Measurements from ENCODE around the gene CRYBG2.

CRYBG2 gene

GRCh38 chr1:26344147-26344920, 9.6 kb downstream of the CRYBG2 start:
- no peak overlapping the region for H3K4me3 ChIP-seq (ENCODE audit: control insufficient read depth, low read depth, low read length)
- no peak for TF ChIP-seq CTCF (IDR thresholded peaks at IDR 0.05; ENCODE audit: control insufficient read depth, insufficient read depth, low read depth, low read length, missing control alignments)
- DNase-seq (ENCODE audit: low read depth): no peak

- no peak for TF ChIP-seq CTCF (IDR thresholded peaks at IDR 0.05; ENCODE audit: control insufficient read depth, insufficient read depth, low read depth, low read length, missing control alignments)
- no peak for DNase-seq (ENCODE audit: low read depth)
- no peak overlapping the region for H3K4me3 ChIP-seq (ENCODE audit: control insufficient read depth, low read depth, low read length)
Measured at GRCh38 chr1:26340047-26340481, 13.9 kb downstream of the CRYBG2 start.

GRCh38 chr1:26338670-26339069, 15.3 kb downstream of the CRYBG2 start:
- DNase-seq (ENCODE audit: low read depth): no peak
- H3K4me3 ChIP-seq (ENCODE audit: control insufficient read depth, low read depth, low read length): no peak overlapping the region
- no peak for TF ChIP-seq CTCF (IDR thresholded peaks at IDR 0.05; ENCODE audit: control insufficient read depth, insufficient read depth, low read depth, low read length, missing control alignments)

GRCh38 chr1:26337625-26338024, 16.3 kb downstream of the CRYBG2 start:
- TF ChIP-seq CTCF (IDR thresholded peaks at IDR 0.05; ENCODE audit: control insufficient read depth, insufficient read depth, low read depth, low read length, missing control alignments): no peak
- no peak for DNase-seq (ENCODE audit: low read depth)
- H3K4me3 ChIP-seq (ENCODE audit: control insufficient read depth, low read depth, low read length): no peak overlapping the region

GRCh38 chr1:26337206-26337535, 16.8 kb downstream of the CRYBG2 start:
- no peak for DNase-seq (ENCODE audit: low read depth)
- no peak for TF ChIP-seq CTCF (IDR thresholded peaks at IDR 0.05; ENCODE audit: control insufficient read depth, insufficient read depth, low read depth, low read length, missing control alignments)
- H3K4me3 ChIP-seq (ENCODE audit: control insufficient read depth, low read depth, low read length): no peak overlapping the region

- no peak for DNase-seq (ENCODE audit: low read depth)
- H3K4me3 ChIP-seq (ENCODE audit: control insufficient read depth, low read depth, low read length): peak overlapping the region; percentile 34
- TF ChIP-seq CTCF (IDR thresholded peaks at IDR 0.05; ENCODE audit: control insufficient read depth, insufficient read depth, low read depth, low read length, missing control alignments): no peak
Measured at GRCh38 chr1:26336477-26337205, 17.3 kb downstream of the CRYBG2 start.

All from AG09309 (cell line).